MM.1S (cell line): ENCODE data around the gene CNPY1.
"Not testable (repeated sequence)": the region's sequence is repeated elsewhere in the genome, so short reads cannot be mapped to it uniquely, and the experiment has no call there.

Experiments
- DNase-seq: peaks from one replicate; pipeline ENCODE4 v3.0.0-alpha.2; 2015
- H2AFZ ChIP-seq: fragments of 300-600 bp; sonication (generic); 2 replicates; pipeline ENCODE4 v1.6.0; 2016; ENCODE audit warnings: antibody characterized with exemption, low read length
- H3F3A ChIP-seq: fragments of 300-600 bp; sonication (generic); 2 replicates; pipeline ENCODE4 v1.6.1; 2016; ENCODE audit warnings: mild to moderate bottlenecking, antibody characterized with exemption, low read length, moderate library complexity, mixed read lengths; ENCODE audit not compliant: insufficient read depth
- H3K27ac ChIP-seq: fragments of 300-600 bp; sonication (generic); 2 replicates; pipeline ENCODE4 v1.5.1; 2016; ENCODE audit warnings: mild to moderate bottlenecking, low read length
- H3K27me3 ChIP-seq: fragments of 300-600 bp; sonication (generic); replicated peaks from 2 replicates; pipeline ENCODE4 v1.6.0; 2016; ENCODE audit warnings: low read length; ENCODE audit not compliant: insufficient read depth
- H3K36me3 ChIP-seq: fragments of 300-600 bp; sonication (generic); replicated peaks from 2 replicates; pipeline ENCODE4 v1.6.1; 2016; ENCODE audit warnings: mild to moderate bottlenecking, low read length, mixed read lengths; ENCODE audit not compliant: insufficient read depth
- H3K4me1 ChIP-seq: fragments of 300-600 bp; sonication (generic); 2 replicates; pipeline ENCODE4 v1.6.1; 2016; ENCODE audit warnings: low read length, mixed read lengths
- H3K4me2 ChIP-seq: fragments of 300-600 bp; sonication (generic); 2 replicates; pipeline ENCODE4 v1.6.0; 2016; ENCODE audit warnings: low read depth, low read length
- H3K4me3 ChIP-seq: fragments of 300-600 bp; sonication (generic); 2 replicates; pipeline ENCODE4 v1.5.1; 2016; ENCODE audit warnings: low read length, mixed read lengths
- H3K79me2 ChIP-seq: fragments of 300-600 bp; sonication (generic); 2 replicates; pipeline ENCODE4 v1.6.1; 2016; ENCODE audit warnings: mixed run types, low read length, mixed read lengths
- H3K9ac ChIP-seq: fragments of 300-600 bp; sonication (generic); 2 replicates; pipeline ENCODE4 v1.6.1; 2016; ENCODE audit warnings: low read length, mixed read lengths
- H3K9me2 ChIP-seq: fragments of 300-600 bp; sonication (generic); replicated peaks from 2 replicates; pipeline ENCODE4 v1.6.1; 2016; ENCODE audit warnings: mild to moderate bottlenecking, low read length, mixed read lengths; ENCODE audit not compliant: insufficient read depth
- H3K9me3 ChIP-seq: fragments of 300-600 bp; sonication (generic); replicated peaks from 2 replicates; pipeline ENCODE4 v1.6.1; 2016; ENCODE audit warnings: mild to moderate bottlenecking, low read length, mixed read lengths; ENCODE audit not compliant: insufficient read depth
- H4K20me1 ChIP-seq: fragments of 300-600 bp; sonication (generic); 2 replicates; pipeline ENCODE4 v1.6.1; 2016; ENCODE audit warnings: mild to moderate bottlenecking, low read length, moderate library complexity, mixed read lengths; ENCODE audit not compliant: insufficient read depth
- CTCF ChIP-seq: fragments of 300-600 bp; sonication (generic); IDR thresholded peaks from 2 replicates; pipeline ENCODE4 v1.5.1; 2016; ENCODE audit warnings: antibody characterized with exemption, low read length, mixed read lengths
- EZH2 ChIP-seq: fragments of 300-600 bp; sonication (generic); optimal IDR thresholded peaks from 2 replicates; pipeline ENCODE3; 2017; ENCODE audit warnings: low read depth, mild to moderate bottlenecking, antibody characterized with exemption, low read length, mixed read lengths
- EZH2phosphoT487 ChIP-seq: fragments of 300-600 bp; sonication (generic); IDR thresholded peaks from 2 replicates; pipeline ENCODE4 v1.6.1; 2018; ENCODE audit warnings: antibody characterized with exemption, low read length

Gene CNPY1

GRCh38 chr7:155521007-155521742 lies 25.2 kb downstream of the CNPY1 start:
- TF ChIP-seq CTCF (no peak), EZH2 (no peak), EZH2phosphoT487 (no peak)
- no peak overlapping the region for H3K4me2 ChIP-seq
- H4K20me1 ChIP-seq: no peaks in the 10 kb centered on the region
- no peak overlapping the region for H3K27ac ChIP-seq
- H3K27me3 ChIP-seq: peaks cover 90% of the 10 kb centered on the region
- no peak overlapping the region for H2AFZ ChIP-seq
- no peaks in the 10 kb centered on the region for H3K9me3 ChIP-seq
- no peaks in the 10 kb centered on the region for H3K4me1 ChIP-seq
- no peaks in the 10 kb centered on the region for H3K79me2 ChIP-seq
- no peak for DNase-seq
- H3K36me3 ChIP-seq: no peaks in the 10 kb centered on the region
- H3K9me2 ChIP-seq: no peaks in the 10 kb centered on the region
- no peak overlapping the region for H3K9ac ChIP-seq
- no peaks in the 10 kb centered on the region for H3F3A ChIP-seq
- no peak overlapping the region for H3K4me3 ChIP-seq

- no peak overlapping the region for H2AFZ ChIP-seq
- no peaks in the 10 kb centered on the region for H3K36me3 ChIP-seq
- H3F3A ChIP-seq: no peaks in the 10 kb centered on the region
- peaks cover 90% of the 10 kb centered on the region for H3K27me3 ChIP-seq
- no peaks in the 10 kb centered on the region for H3K4me1 ChIP-seq
- H3K79me2 ChIP-seq: no peaks in the 10 kb centered on the region
- no peaks in the 10 kb centered on the region for H3K9me3 ChIP-seq
- TF ChIP-seq EZH2 (no peak), EZH2phosphoT487 (no peak), CTCF (no peak)
- no peaks in the 10 kb centered on the region for H4K20me1 ChIP-seq
- H3K4me3 ChIP-seq: no peak overlapping the region
- H3K9ac ChIP-seq: no peak overlapping the region
- no peak overlapping the region for H3K27ac ChIP-seq
- no peak overlapping the region for H3K4me2 ChIP-seq
- H3K9me2 ChIP-seq: no peaks in the 10 kb centered on the region
- no peak for DNase-seq
Measured at GRCh38 chr7:155520114-155520513, 26.2 kb downstream of the CNPY1 start.

- H3K36me3 ChIP-seq, H3K27ac ChIP-seq, H3K9ac ChIP-seq, H3K4me2 ChIP-seq, DNase-seq, H3K9me2 ChIP-seq, H2AFZ ChIP-seq, H3K4me1 ChIP-seq, H3K4me3 ChIP-seq, H4K20me1 ChIP-seq, H3K9me3 ChIP-seq, H3F3A ChIP-seq, H3K79me2 ChIP-seq: not testable (repeated sequence)
- H3K27me3 ChIP-seq: peaks cover 91% of the 10 kb centered on the region
Measured at GRCh38 chr7:155519358-155519757, 27.0 kb downstream of the CNPY1 start.

- no peaks in the 10 kb centered on the region for H3K36me3 ChIP-seq
- no peaks in the 10 kb centered on the region for H4K20me1 ChIP-seq
- H3K4me3 ChIP-seq: no peak overlapping the region
- no peak overlapping the region for H3K4me2 ChIP-seq
- no peaks in the 10 kb centered on the region for H3K79me2 ChIP-seq
- no peak overlapping the region for H3K27ac ChIP-seq
- no peak overlapping the region for H3K9ac ChIP-seq
- H3F3A ChIP-seq: no peaks in the 10 kb centered on the region
- no peaks in the 10 kb centered on the region for H3K4me1 ChIP-seq
- DNase-seq: no peak
- no peak for TF ChIP-seq EZH2phosphoT487
- TF ChIP-seq CTCF: no peak
- TF ChIP-seq EZH2: no peak
- H3K27me3 ChIP-seq: peaks cover 94% of the 10 kb centered on the region
- no peaks in the 10 kb centered on the region for H3K9me3 ChIP-seq
- H3K9me2 ChIP-seq: no peaks in the 10 kb centered on the region
- H2AFZ ChIP-seq: no peak overlapping the region
Measured at GRCh38 chr7:155518633-155519032, 27.7 kb downstream of the CNPY1 start.
